IPS DF 4.7 (cell line): Measurements from ENCODE around the gene TBC1D8.

Source experiments
- DNase-seq: peaks from one replicate; pipeline ENCODE4 v3.0.0-alpha.2; 2013; ENCODE audit warnings: low spot score; ENCODE audit errors: extremely low read depth

The TBC1D8 gene

GRCh38 chr2:100980046-100980445 lies 171.1 kb downstream of the TBC1D8 start:
- no peak for DNase-seq

- DNase-seq: no peak
These were observed 172.5 kb downstream of the TBC1D8 start for GRCh38 chr2:100978582-100979191.

DNA sequence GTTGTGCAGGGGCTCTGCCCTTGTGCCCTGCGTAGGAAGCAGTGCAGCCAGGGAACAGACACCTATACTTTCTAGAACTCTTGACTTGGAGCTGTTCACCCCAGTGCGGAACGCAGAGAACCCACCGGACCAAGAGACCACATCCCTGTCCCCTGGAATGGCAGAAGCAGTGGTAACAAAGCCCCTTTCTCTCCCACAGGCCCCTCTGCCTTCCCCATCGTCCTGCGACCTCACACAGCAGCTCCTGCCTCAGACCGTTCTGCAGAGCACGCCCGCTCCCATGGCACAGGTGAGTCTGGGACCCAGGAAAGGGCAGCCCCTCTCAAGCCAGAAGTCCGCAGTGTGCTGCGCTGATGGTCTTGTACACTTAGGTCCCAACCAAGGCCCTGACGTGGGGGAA lies 173.7 kb downstream of the TBC1D8 start:
- no peak for DNase-seq

GRCh38 chr2:100976645-100977391 lies 174.4 kb downstream of the TBC1D8 start:
- no peak for DNase-seq

DNA sequence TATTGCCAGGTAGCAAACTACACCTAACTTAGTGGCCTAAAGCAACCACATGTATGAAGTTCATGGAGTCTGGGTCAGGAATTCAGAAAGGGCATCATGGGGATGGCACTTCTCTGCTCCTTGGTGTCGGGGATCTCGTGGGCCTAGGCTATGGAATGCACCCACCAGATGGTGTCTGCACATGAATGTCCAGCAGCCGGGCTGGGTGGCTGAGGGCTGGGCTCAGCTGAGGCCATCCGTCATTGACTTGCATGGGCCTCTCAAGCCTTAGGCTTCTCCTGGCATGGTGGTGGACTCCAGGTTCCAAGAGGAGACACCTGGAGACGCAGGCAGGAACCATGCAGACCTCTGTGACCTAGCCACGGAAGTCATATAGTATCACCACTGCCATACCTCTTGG lies 175.1 kb downstream of the TBC1D8 start:
- no peak for DNase-seq

DNA sequence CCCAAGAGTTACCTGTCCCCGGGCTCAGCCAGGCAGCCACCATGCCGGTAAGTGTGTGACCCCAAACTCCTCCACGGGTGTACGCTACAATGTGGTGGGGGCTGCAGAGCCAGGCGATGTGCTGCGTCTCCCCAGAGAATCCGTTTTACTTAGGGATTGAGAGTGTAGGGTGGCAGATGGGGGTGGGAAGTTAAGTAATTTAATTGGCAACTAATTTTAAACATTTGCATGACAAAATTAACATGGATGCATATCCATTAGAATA lies 175.7 kb downstream of the TBC1D8 start:
- DNase-seq: no peak

DNA sequence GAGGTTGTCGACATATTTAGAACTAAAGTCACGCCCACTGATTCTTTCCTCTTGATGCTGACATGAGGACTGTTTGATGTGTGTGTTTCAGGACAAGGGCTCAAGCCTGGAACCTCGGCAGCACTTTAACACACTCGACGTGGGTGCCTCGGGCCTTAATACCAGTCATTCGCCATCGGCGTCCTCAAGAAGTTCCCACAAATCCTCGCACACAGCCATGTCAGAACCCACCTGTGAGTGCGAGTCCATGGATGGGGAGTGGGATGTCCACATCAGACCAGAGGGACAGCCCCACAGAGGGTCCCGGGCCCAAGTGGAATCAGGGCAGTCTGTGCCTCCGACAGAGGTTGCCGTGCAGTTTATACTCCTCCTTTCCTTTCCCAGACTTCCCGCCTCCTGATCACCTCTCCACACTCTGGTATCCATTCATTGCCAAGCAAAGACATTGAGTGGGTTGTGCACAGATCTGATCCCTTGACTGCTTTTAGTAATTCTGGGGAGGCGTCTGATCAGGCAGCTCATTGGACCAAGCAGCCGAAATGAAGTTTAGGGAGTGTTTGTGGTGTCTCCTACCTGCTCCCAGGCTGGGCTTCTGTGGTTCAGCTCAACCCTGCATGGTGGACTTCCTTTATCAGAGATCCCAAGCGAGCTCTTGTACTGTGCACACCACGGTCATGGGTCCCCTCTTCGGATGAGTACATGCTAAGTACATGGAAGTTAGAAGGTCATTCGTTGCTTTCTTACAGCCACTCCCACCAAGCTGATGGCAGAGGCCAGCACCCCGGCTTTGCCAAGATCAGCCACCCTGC lies 176.3 kb downstream of the TBC1D8 start:
- DNase-seq: no peak

DNA sequence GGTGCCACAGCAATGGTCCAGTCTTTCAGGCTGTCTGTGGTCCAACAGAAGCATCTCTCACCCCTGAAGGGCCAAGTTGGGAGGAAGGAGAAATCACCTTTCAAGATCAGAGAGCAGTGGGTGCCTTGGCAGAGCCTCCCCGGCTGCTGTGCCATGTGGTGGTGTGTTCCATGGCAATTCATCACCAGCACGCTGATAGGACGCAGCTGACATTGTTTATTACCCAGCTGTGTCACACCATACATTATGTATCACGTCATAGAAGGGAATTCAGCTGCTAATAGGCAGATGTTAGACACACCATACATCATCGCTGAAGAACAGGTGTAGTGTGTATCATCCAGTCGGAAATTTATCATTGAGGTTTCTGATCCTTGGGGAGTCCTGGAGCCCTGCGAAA lies 178.7 kb downstream of the TBC1D8 start:
- no peak for DNase-seq

- no peak for DNase-seq
These were observed 180.0 kb downstream of the TBC1D8 start for GRCh38 chr2:100971221-100971620.

GRCh38 chr2:100969998-100970397 lies 181.2 kb downstream of the TBC1D8 start:
- DNase-seq: no peak

GRCh38 chr2:100968146-100969145 lies 182.7 kb downstream of the TBC1D8 start:
- no peak for DNase-seq

DNA sequence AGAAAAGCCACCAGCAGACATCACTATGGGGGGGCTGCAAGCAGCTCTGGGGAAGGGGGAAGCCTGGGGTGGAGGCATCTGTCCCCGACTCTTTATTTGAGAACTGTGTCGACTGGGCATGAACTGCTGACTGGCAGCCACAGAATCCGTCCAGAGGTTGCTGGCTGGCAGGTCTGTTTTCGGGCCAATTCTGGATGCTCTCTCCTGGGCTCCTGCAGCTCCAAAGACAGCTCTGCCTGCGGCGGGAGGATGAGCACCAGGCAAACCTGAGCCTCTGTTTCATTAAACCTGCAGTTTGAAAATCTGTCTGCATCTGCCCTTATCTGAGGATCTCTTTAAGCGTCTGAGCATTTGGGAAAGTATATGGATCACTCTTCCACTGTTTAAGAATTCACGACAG lies 183.5 kb downstream of the TBC1D8 start:
- DNase-seq: no peak

- DNase-seq: no peak
These were observed 185.6 kb downstream of the TBC1D8 start for GRCh38 chr2:100965596-100965995.

- no peak for DNase-seq
These were observed 186.5 kb downstream of the TBC1D8 start for GRCh38 chr2:100964681-100965169.

DNA sequence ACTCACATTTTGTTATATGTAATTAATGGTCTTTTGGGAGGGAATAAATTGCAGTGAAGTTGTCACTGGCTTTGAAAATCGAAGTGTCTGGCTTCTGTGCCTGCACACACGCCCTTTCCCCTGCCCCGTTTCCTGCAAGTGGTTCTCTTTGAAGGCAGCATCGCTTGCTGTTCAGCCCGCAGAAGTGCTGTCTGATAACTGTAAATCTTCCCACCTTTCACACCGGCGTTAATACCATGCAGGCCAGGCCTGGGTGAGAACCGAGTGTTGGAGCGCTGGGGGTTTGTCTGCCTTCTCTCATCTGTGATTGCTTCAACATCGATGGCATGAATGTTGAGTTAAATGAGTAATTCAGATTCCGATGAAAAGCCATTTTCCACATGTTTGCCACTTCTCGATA lies 187.0 kb downstream of the TBC1D8 start:
- DNase-seq: no peak

GRCh38 chr2:100963026-100963375 lies 188.2 kb downstream of the TBC1D8 start:
- DNase-seq: no peak

- no peak for DNase-seq
These were observed 188.7 kb downstream of the TBC1D8 start for GRCh38 chr2:100962366-100963025.

DNA sequence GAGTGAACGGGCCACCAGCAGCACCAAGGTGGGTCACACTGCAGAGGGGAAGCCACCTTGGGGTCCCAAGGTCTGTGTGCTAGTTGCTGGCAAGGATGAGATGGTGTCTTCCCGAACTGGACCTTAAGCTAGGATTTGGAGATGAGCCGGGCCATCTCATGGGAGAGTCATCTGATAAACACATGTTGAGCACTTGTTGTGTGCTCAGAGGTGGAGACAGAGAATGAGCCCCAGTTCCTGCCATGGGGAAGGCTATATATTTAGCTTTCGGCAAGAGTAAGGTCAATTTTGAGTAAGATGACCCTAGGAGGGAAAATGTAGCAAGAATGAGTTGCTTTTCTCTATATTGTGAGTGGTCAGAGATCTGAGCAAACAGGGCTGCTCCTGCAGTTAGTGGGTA lies 190.5 kb downstream of the TBC1D8 start:
- no peak for DNase-seq

GRCh38 chr2:100959225-100959880 lies 191.8 kb downstream of the TBC1D8 start:
- DNase-seq: no peak

- DNase-seq: no peak
These were observed 193.1 kb downstream of the TBC1D8 start for GRCh38 chr2:100957996-100958653.
